GM19452 (cell line): Measurements from ENCODE around the gene PCDH1.
"Not testable (repeated sequence)": the region's sequence is repeated elsewhere in the genome, so short reads cannot be mapped to it uniquely, and the experiment has no call there.

Experiments
- ATAC-seq: cut with Tn5 transposase; IDR thresholded peaks from one replicate; pipeline ENCODE4 v1.9.1; 2021; ENCODE audit not compliant: unreplicated experiment

Gene PCDH1

GRCh38 chr5:141902015-141902814 lies 24.0 kb upstream of the PCDH1 start:
- ATAC-seq: no peak

GRCh38 chr5:141898448-141899049 lies 20.3 kb upstream of the PCDH1 start:
- no peak for ATAC-seq

GRCh38 chr5:141897425-141897824 lies 19.2 kb upstream of the PCDH1 start:
- ATAC-seq: no peak

GRCh38 chr5:141890429-141890828 lies 12.2 kb upstream of the PCDH1 start:
- not testable (repeated sequence) for ATAC-seq

- no peak for ATAC-seq
These were observed 11.2 kb upstream of the PCDH1 start for GRCh38 chr5:141889282-141889871.

GRCh38 chr5:141883892-141884318 lies 5.7 kb upstream of the PCDH1 start:
- ATAC-seq: no peak

GRCh38 chr5:141883184-141883891 lies 5.1 kb upstream of the PCDH1 start:
- ATAC-seq: no peak

GRCh38 chr5:141882594-141883183 lies 4.5 kb upstream of the PCDH1 start:
- no peak for ATAC-seq

- no peak for ATAC-seq
These were observed 3.7 kb upstream of the PCDH1 start for GRCh38 chr5:141881886-141882285.

- ATAC-seq: no peak
These were observed 3.0 kb upstream of the PCDH1 start for GRCh38 chr5:141880961-141881801.

- no peak for ATAC-seq
These were observed 1.9 kb upstream of the PCDH1 start for GRCh38 chr5:141879941-141880738.

GRCh38 chr5:141879426-141879759 lies 1.2 kb upstream of the PCDH1 start:
- ATAC-seq: no peak

GRCh38 chr5:141878711-141879425 lies 658 bp upstream of the PCDH1 start:
- ATAC-seq: peak; percentile 85

GRCh38 chr5:141877356-141878185 lies 639 bp downstream of the PCDH1 start:
- ATAC-seq: no peak

GRCh38 chr5:141876628-141877355 lies 1.4 kb downstream of the PCDH1 start:
- ATAC-seq: no peak

- no peak for ATAC-seq
These were observed 2.2 kb downstream of the PCDH1 start for GRCh38 chr5:141875795-141876627.
